ENCODE measurements around the gene MXRA7. TPM values are rescaled to one million over a fixed set of nuclear protein-coding genes. Genes with fewer than 3 reads are reported as not detected.

Gene MXRA7
- total RNA-seq, 4 donors from 2014 or later = 124 to 230 (median 197) TPM

DNA sequence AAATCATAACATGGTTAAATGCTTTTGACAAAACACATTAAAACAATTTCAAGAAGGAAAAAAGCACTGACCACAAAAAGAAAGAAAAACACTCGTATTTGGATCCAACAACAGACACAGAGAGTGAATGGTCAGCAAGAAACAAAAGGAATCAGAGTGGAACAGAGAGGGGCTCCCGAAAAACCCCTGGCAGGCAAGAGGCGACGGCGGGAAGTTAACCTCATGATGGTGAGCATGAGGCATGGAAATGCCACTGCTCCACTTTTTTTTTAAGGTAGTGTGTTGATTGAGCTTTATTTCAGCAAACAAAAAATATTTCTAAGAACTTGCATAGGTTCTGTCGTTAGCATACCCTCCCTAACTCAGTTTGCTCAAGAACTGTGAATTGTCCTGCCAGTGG, 35.1 kb downstream of the MXRA7 start:
- no peaks in the 10 kb centered on the region for H3K27me3 ChIP-seq
- DNase-seq (ENCODE audit: low spot score in 2 of 2) = no peak
- H3K36me3 ChIP-seq = peaks cover 0 to 38% (median 0%) of the 10 kb centered on the region in 3 donors
- no peak for TF ChIP-seq EP300 (IDR thresholded peaks at IDR 0.05)
- TF ChIP-seq, protein P1, sequence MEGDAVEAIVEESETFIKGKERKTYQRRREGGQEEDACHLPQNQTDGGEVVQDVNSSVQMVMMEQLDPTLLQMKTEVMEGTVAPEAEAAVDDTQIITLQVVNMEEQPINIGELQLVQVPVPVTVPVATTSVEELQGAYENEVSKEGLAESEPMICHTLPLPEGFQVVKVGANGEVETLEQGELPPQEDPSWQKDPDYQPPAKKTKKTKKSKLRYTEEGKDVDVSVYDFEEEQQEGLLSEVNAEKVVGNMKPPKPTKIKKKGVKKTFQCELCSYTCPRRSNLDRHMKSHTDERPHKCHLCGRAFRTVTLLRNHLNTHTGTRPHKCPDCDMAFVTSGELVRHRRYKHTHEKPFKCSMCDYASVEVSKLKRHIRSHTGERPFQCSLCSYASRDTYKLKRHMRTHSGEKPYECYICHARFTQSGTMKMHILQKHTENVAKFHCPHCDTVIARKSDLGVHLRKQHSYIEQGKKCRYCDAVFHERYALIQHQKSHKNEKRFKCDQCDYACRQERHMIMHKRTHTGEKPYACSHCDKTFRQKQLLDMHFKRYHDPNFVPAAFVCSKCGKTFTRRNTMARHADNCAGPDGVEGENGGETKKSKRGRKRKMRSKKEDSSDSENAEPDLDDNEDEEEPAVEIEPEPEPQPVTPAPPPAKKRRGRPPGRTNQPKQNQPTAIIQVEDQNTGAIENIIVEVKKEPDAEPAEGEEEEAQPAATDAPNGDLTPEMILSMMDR (IDR thresholded peaks at IDR 0.05) = no peak
- TF ChIP-seq POLR2A (IDR thresholded peaks at IDR 0.05) = no peak
- peaks cover 0 to 15% (median 6%) of the 10 kb centered on the region in 4 donors for H3K4me1 ChIP-seq
- H3K27ac ChIP-seq = no peak overlapping the region
- H3K9me3 ChIP-seq = no peaks in the 10 kb centered on the region
- WGBS, 2 donors = 85 to 87% methylated on average over 6 of the region's 6 CpGs
- H3K4me3 ChIP-seq = no peak overlapping the region

DNA sequence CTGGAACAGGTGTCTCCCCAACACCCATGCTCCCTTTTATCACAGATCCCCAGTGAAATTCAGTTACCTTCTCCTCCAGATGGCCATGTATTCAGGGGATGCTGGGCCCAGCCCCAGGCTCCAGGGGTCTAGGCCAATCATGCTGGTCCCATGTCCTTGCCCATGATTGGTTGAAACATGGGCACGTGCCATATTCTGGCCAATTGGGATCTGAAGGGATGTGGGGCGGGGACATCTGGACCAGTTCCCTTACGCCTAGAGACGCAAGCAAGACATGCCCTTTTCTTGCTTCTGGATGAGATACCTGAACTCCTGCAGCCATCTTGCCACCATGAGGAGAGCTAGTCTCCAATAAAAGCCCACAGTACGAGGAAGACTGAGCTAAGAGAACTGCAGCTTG, 36.2 kb downstream of the MXRA7 start:
- Histone ChIP-seq H3K27ac (no peak overlapping the region), H3K9me3 (no peaks in the 10 kb centered on the region), H3K4me3 (no peak overlapping the region), H3K4me1 (peaks cover 0 to 15% (median 6%) of the 10 kb centered on the region in 4 donors), H3K36me3 (peaks cover 0 to 38% (median 0%) of the 10 kb centered on the region in 3 donors), H3K27me3 (no peaks in the 10 kb centered on the region)
- 95 to 99% methylated on average over 5 of the region's 5 CpGs for WGBS, 2 donors
- TF ChIP-seq EP300 (IDR thresholded peaks at IDR 0.05) (no peak), POLR2A (IDR thresholded peaks at IDR 0.05) (no peak)
- TF ChIP-seq, protein P1 (IDR thresholded peaks at IDR 0.05) = no peak
- DNase-seq (ENCODE audit: low spot score in 2 of 2) = no peak

DNA sequence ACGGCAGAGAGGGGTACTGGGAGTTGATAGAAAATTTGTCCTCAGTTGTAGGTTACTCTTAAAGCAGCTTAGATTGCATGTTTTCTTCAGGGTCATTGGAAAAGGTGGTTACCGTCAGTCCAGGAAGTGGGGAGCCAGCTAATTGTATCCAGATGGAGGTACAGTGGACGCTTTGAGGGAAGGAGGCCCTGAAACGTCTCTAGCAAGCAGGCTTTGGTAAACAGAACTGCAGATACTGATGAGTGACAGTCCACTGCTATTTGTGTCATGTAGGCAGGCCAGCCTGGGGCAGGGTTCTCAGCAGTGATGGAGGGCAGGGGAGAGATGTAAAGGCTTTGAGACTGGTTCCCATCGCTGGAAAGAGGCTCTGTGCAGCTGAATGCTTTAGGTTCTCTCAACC, 37.0 kb downstream of the MXRA7 start:
- Histone ChIP-seq H3K36me3 (peaks cover 0 to 35% (median 0%) of the 10 kb centered on the region in 3 donors), H3K27ac (no peak overlapping the region), H3K9me3 (no peaks in the 10 kb centered on the region), H3K27me3 (no peaks in the 10 kb centered on the region), H3K4me3 (no peak overlapping the region), H3K4me1 (peaks cover 0 to 15% (median 6%) of the 10 kb centered on the region in 4 donors)
- WGBS, 2 donors = 55 to 64% methylated on average over 5 of the region's 5 CpGs
- no peak for DNase-seq (ENCODE audit: low spot score in 2 of 2)
- TF ChIP-seq, protein P1 (IDR thresholded peaks at IDR 0.05) = no peak
- TF ChIP-seq EP300 (IDR thresholded peaks at IDR 0.05) (no peak), POLR2A (IDR thresholded peaks at IDR 0.05) (no peak)

DNA sequence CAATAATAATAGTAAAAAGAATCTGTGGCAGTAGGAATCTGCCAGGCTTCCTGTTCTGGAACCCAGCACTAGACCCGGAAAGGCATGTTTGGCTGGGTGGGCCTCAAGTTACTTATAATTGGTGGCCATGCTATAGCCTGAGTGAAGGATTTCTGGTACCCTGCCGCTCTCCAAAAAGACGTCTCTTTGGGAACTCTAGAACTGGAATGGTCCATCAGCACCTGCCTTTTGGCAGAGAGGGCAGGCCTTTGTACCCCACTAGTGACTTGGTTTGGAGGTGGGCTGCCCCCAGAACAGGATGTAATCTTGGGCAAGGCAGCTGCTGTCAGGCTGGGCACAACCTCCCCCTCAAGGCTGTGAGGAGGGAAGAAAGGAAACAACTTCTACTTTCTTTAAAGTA, 37.9 kb downstream of the MXRA7 start:
- TF ChIP-seq POLR2A (IDR thresholded peaks at IDR 0.05) (no peak), EP300 (IDR thresholded peaks at IDR 0.05) (no peak)
- TF ChIP-seq, protein P1 (IDR thresholded peaks at IDR 0.05) = no peak
- no peaks in the 10 kb centered on the region for H3K9me3 ChIP-seq
- peak overlapping the region in 1 of 4 donors; percentile 77 for H3K27ac ChIP-seq
- 93 to 96% methylated on average over 3 of the region's 3 CpGs for WGBS, 2 donors
- DNase-seq (ENCODE audit: low spot score in 2 of 2) = no peak
- no peaks in the 10 kb centered on the region for H3K27me3 ChIP-seq
- peaks cover 0 to 27% (median 0%) of the 10 kb centered on the region in 3 donors for H3K36me3 ChIP-seq
- H3K4me3 ChIP-seq = no peak overlapping the region
- H3K4me1 ChIP-seq = peaks cover 0 to 15% (median 6%) of the 10 kb centered on the region in 4 donors

DNA sequence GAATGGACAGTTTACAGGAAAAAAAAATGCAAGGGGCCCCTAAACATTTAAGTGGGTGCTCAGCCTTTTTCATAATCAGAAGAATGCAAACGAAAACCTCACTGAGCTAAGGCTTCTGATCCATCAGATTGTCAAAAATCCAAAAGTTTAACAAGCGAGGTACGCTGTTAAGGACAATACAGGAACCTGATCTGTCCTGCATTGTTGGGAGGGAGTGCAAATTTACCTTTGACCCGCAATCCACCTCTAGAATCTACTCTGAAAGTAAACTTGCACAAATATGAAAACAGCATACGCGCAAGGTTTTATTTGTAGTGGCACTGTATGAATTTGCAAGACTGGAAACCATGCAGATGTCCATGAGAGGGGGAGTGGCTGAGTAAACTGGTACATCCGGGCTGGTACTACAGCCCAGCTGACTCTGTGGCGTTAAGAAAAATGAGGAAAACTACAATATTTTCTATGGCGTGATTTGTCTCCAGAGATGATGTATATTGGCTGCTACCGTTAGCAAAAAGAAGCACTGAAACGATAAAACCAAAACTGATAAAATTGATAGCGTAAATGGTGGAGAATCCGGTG, 38.4 kb downstream of the MXRA7 start:
- H3K4me1 ChIP-seq = peaks cover 0 to 15% (median 6%) of the 10 kb centered on the region in 4 donors
- H3K27ac ChIP-seq = peak overlapping the region; percentile 44 to 90 (median 80)
- TF ChIP-seq POLR2A (IDR thresholded peaks at IDR 0.05) = no peak
- TF ChIP-seq EP300 (IDR thresholded peaks at IDR 0.05) = no peak
- TF ChIP-seq, protein P1 (IDR thresholded peaks at IDR 0.05) = no peak
- H3K9me3 ChIP-seq = no peaks in the 10 kb centered on the region
- 53 to 56% methylated on average over 13 of the region's 13 CpGs for WGBS, 2 donors
- peaks cover 0 to 22% (median 0%) of the 10 kb centered on the region in 3 donors for H3K36me3 ChIP-seq
- no peaks in the 10 kb centered on the region for H3K27me3 ChIP-seq
- DNase-seq (ENCODE audit: low spot score in 2 of 2) = no peak
- peak overlapping the region; percentile 36 to 64 (median 50) for H3K4me3 ChIP-seq
